ENCODE measurements around the gene ALOXE3.

Gene ALOXE3

GRCh38 chr17:8141741-8142140 is 23.4 kb upstream of the ALOXE3 start:
- no peak for DNase-seq

- DNase-seq, result no peak
Measured at GRCh38 chr17:8141045-8141444, 22.7 kb upstream of the ALOXE3 start.

- DNase-seq, result no peak
Measured at GRCh38 chr17:8140065-8141029, 22.0 kb upstream of the ALOXE3 start.

GRCh38 chr17:8138672-8139371 is 20.5 kb upstream of the ALOXE3 start:
- peak; percentile 94 for DNase-seq

GRCh38 chr17:8138374-8138671 is 20.0 kb upstream of the ALOXE3 start:
- no peak for DNase-seq

- DNase-seq, result no peak
Measured at GRCh38 chr17:8137645-8138373, 19.5 kb upstream of the ALOXE3 start.

- DNase-seq, result no peak
Measured at GRCh38 chr17:8133941-8134340, 15.6 kb upstream of the ALOXE3 start.

GRCh38 chr17:8133399-8133798 is 15.1 kb upstream of the ALOXE3 start:
- no peak for DNase-seq

- no peak for DNase-seq
Measured at GRCh38 chr17:8131844-8132441, 13.6 kb upstream of the ALOXE3 start.

GRCh38 chr17:8128125-8128784 is 9.9 kb upstream of the ALOXE3 start:
- no peak for DNase-seq

GRCh38 chr17:8126491-8127066 is 8.3 kb upstream of the ALOXE3 start:
- no peak for DNase-seq

- no peak for DNase-seq
Measured at GRCh38 chr17:8125947-8126490, 7.7 kb upstream of the ALOXE3 start.

- peak; percentile 61 for DNase-seq
Measured at GRCh38 chr17:8125154-8125946, 7.0 kb upstream of the ALOXE3 start.

GRCh38 chr17:8124350-8125153 is 6.2 kb upstream of the ALOXE3 start:
- DNase-seq, result no peak

- DNase-seq, result no peak
Measured at GRCh38 chr17:8123695-8124349, 5.5 kb upstream of the ALOXE3 start, which contains the start of gene HES7. Gene HES7 (minus strand): TSS chr17:8124106. CDS start chr17:8124084, 22 bp downstream.

GRCh38 chr17:8122924-8123694 is 4.8 kb upstream of the ALOXE3 start:
- no peak for DNase-seq

GRCh38 chr17:8122422-8122923 is 4.2 kb upstream of the ALOXE3 start:
- no peak for DNase-seq

GRCh38 chr17:8121681-8122421 is 3.5 kb upstream of the ALOXE3 start:
- DNase-seq, result no peak
